Measurements from ENCODE around the gene SLC16A3.

Gene SLC16A3

GRCh38 chr17:82280537-82280936 lies 51.7 kb downstream of the SLC16A3 start:
- DNase-seq = no peak

- DNase-seq = no peak
These were observed 52.2 kb downstream of the SLC16A3 start for GRCh38 chr17:82281076-82281475.

GRCh38 chr17:82281502-82282238 lies 52.8 kb downstream of the SLC16A3 start:
- no peak for DNase-seq

GRCh38 chr17:82282239-82283207 lies 53.7 kb downstream of the SLC16A3 start:
- no peak for DNase-seq

GRCh38 chr17:82283208-82283749 lies 54.4 kb downstream of the SLC16A3 start:
- no peak for DNase-seq

GRCh38 chr17:82285141-82285540 lies 56.3 kb downstream of the SLC16A3 start:
- peak in 1 of 51 donors; percentile 20 for DNase-seq

- DNase-seq = no peak
These were observed 58.4 kb downstream of the SLC16A3 start for GRCh38 chr17:82287013-82287867.

GRCh38 chr17:82287868-82288801 lies 59.3 kb downstream of the SLC16A3 start:
- DNase-seq = no peak
